ENCODE data around the gene TSC22D4.
"Not testable (repeated sequence)": the region's sequence is repeated elsewhere in the genome, so short reads cannot be mapped to it uniquely, and the experiment has no call there.

Gene TSC22D4

GRCh38 chr7:100441641-100442535 is 37.1 kb downstream of the TSC22D4 start:
- DNase-seq = no peak

GRCh38 chr7:100439244-100439643 is 39.8 kb downstream of the TSC22D4 start:
- not testable (repeated sequence) for DNase-seq

- not testable (repeated sequence) for DNase-seq
Measured at GRCh38 chr7:100438731-100439130, 40.3 kb downstream of the TSC22D4 start.

- no peak for DNase-seq
Measured at GRCh38 chr7:100438172-100438571, 40.8 kb downstream of the TSC22D4 start.

- no peak for DNase-seq
Measured at GRCh38 chr7:100437150-100438100, 41.6 kb downstream of the TSC22D4 start.

GRCh38 chr7:100435401-100436304 is 43.4 kb downstream of the TSC22D4 start:
- peak; percentile 55 for DNase-seq

GRCh38 chr7:100434297-100435144 is 44.5 kb downstream of the TSC22D4 start:
- no peak for DNase-seq

GRCh38 chr7:100433592-100434296 is 45.3 kb downstream of the TSC22D4 start:
- DNase-seq = no peak

- DNase-seq = no peak
Measured at GRCh38 chr7:100433276-100433591, 45.8 kb downstream of the TSC22D4 start.

GRCh38 chr7:100432621-100433275 is 46.3 kb downstream of the TSC22D4 start:
- no peak for DNase-seq

GRCh38 chr7:100432053-100432452 is 47.0 kb downstream of the TSC22D4 start:
- DNase-seq = no peak

GRCh38 chr7:100431286-100431735 is 47.7 kb downstream of the TSC22D4 start:
- no peak for DNase-seq

GRCh38 chr7:100430493-100431285 is 48.3 kb downstream of the TSC22D4 start:
- DNase-seq = peak; percentile 57

GRCh38 chr7:100429637-100430492 is 49.1 kb downstream of the TSC22D4 start, which contains the start of gene MEPCE:
MEPCE (plus strand) TSS chr7:100429831; CDS start chr7:100430019, 188 bp downstream.
- DNase-seq = peak; percentile 97

GRCh38 chr7:100428967-100429636 is 49.9 kb downstream of the TSC22D4 start:
- DNase-seq = peak; percentile 100

- peak; percentile 96 for DNase-seq
Measured at GRCh38 chr7:100428199-100428966, 50.6 kb downstream of the TSC22D4 start, which contains the start of gene ZCWPW1. ZCWPW1 (minus strand) TSS chr7:100428703; CDS start chr7:100420649, 8,054 bp downstream.

- DNase-seq = no peak
Measured at GRCh38 chr7:100427762-100428198, 51.2 kb downstream of the TSC22D4 start.
